ENCODE measurements around the gene CDC5L.

GRCh38 chr6:44438827-44439226 lies 51.3 kb downstream of the CDC5L start:
- TF ChIP-seq EZH2 (IDR thresholded peaks at IDR 0.05) = no peak
- TF ChIP-seq, protein P1, sequence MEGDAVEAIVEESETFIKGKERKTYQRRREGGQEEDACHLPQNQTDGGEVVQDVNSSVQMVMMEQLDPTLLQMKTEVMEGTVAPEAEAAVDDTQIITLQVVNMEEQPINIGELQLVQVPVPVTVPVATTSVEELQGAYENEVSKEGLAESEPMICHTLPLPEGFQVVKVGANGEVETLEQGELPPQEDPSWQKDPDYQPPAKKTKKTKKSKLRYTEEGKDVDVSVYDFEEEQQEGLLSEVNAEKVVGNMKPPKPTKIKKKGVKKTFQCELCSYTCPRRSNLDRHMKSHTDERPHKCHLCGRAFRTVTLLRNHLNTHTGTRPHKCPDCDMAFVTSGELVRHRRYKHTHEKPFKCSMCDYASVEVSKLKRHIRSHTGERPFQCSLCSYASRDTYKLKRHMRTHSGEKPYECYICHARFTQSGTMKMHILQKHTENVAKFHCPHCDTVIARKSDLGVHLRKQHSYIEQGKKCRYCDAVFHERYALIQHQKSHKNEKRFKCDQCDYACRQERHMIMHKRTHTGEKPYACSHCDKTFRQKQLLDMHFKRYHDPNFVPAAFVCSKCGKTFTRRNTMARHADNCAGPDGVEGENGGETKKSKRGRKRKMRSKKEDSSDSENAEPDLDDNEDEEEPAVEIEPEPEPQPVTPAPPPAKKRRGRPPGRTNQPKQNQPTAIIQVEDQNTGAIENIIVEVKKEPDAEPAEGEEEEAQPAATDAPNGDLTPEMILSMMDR (IDR thresholded peaks at IDR 0.05 in 2 of 3, conservative IDR thresholded peaks at IDR 0.05 in 1 of 3; ENCODE audit: borderline replicate concordance in 1 of 3, insufficient read depth in 1 of 3, low read depth in 2 of 3, low read length in 2 of 3) = no peak
- no peak for TF ChIP-seq RAD21 (IDR thresholded peaks at IDR 0.05; ENCODE audit: low read depth)
- no peak for TF ChIP-seq POLR2A (IDR thresholded peaks at IDR 0.05; ENCODE audit: borderline replicate concordance, extremely low read depth, insufficient read depth, insufficient read length)
- no peak for TF ChIP-seq YY1 (IDR thresholded peaks at IDR 0.05; ENCODE audit: extremely low read depth, insufficient replicate concordance, low read depth, low read length)
- TF ChIP-seq, protein P2, sequence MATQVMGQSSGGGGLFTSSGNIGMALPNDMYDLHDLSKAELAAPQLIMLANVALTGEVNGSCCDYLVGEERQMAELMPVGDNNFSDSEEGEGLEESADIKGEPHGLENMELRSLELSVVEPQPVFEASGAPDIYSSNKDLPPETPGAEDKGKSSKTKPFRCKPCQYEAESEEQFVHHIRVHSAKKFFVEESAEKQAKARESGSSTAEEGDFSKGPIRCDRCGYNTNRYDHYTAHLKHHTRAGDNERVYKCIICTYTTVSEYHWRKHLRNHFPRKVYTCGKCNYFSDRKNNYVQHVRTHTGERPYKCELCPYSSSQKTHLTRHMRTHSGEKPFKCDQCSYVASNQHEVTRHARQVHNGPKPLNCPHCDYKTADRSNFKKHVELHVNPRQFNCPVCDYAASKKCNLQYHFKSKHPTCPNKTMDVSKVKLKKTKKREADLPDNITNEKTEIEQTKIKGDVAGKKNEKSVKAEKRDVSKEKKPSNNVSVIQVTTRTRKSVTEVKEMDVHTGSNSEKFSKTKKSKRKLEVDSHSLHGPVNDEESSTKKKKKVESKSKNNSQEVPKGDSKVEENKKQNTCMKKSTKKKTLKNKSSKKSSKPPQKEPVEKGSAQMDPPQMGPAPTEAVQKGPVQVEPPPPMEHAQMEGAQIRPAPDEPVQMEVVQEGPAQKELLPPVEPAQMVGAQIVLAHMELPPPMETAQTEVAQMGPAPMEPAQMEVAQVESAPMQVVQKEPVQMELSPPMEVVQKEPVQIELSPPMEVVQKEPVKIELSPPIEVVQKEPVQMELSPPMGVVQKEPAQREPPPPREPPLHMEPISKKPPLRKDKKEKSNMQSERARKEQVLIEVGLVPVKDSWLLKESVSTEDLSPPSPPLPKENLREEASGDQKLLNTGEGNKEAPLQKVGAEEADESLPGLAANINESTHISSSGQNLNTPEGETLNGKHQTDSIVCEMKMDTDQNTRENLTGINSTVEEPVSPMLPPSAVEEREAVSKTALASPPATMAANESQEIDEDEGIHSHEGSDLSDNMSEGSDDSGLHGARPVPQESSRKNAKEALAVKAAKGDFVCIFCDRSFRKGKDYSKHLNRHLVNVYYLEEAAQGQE (IDR thresholded peaks at IDR 0.05; ENCODE audit: low read depth) = no peak
- TF ChIP-seq POLR2AphosphoS5 (IDR thresholded peaks at IDR 0.05; ENCODE audit: low read depth, low read length) = no peak
- no peak for TF ChIP-seq EZH2phosphoT487 (IDR thresholded peaks at IDR 0.05; ENCODE audit: borderline replicate concordance)
- TF ChIP-seq, protein P3, sequence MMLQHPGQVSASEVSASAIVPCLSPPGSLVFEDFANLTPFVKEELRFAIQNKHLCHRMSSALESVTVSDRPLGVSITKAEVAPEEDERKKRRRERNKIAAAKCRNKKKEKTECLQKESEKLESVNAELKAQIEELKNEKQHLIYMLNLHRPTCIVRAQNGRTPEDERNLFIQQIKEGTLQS (IDR thresholded peaks at IDR 0.05) = no peak
- no peak for TF ChIP-seq EGR1 (IDR thresholded peaks at IDR 0.05; ENCODE audit: low read depth)
- no peak for TF ChIP-seq SIN3A (IDR thresholded peaks at IDR 0.05; ENCODE audit: low read depth)
- no peak for TF ChIP-seq CEBPB (IDR thresholded peaks at IDR 0.05; ENCODE audit: low read depth)
